ENCODE data around the gene EPB41L2.

The EPB41L2 gene

GRCh38 chr6:131061751-131062119 is 1.3 kb downstream of the EPB41L2 start:
- no peak for DNase-seq (ENCODE audit: low spot score)

- DNase-seq (ENCODE audit: low spot score), result no peak
Observed at GRCh38 chr6:131061041-131061750, 1.8 kb downstream of the EPB41L2 start.

- DNase-seq (ENCODE audit: low spot score), result no peak
Observed at GRCh38 chr6:131060311-131060710, 2.7 kb downstream of the EPB41L2 start.

GRCh38 chr6:131059486-131059885 is 3.6 kb downstream of the EPB41L2 start:
- DNase-seq (ENCODE audit: low spot score), result no peak

GRCh38 chr6:131058236-131058635 is 4.8 kb downstream of the EPB41L2 start:
- no peak for DNase-seq (ENCODE audit: low spot score)

- no peak for DNase-seq (ENCODE audit: low spot score)
Observed at GRCh38 chr6:131054392-131055250, 8.4 kb downstream of the EPB41L2 start.

- DNase-seq (ENCODE audit: low spot score), result no peak
Observed at GRCh38 chr6:131053546-131054240, 9.4 kb downstream of the EPB41L2 start.

- no peak for DNase-seq (ENCODE audit: low spot score)
Observed at GRCh38 chr6:131052181-131052580, 10.9 kb downstream of the EPB41L2 start.

- no peak for DNase-seq (ENCODE audit: low spot score)
Observed at GRCh38 chr6:131051341-131051740, 11.7 kb downstream of the EPB41L2 start.

GRCh38 chr6:131049608-131050007 is 13.4 kb downstream of the EPB41L2 start:
- no peak for DNase-seq (ENCODE audit: low spot score)

- no peak for DNase-seq (ENCODE audit: low spot score)
Observed at GRCh38 chr6:131048933-131049515, 14.0 kb downstream of the EPB41L2 start.

GRCh38 chr6:131048459-131048858 is 14.6 kb downstream of the EPB41L2 start:
- no peak for DNase-seq (ENCODE audit: low spot score)

GRCh38 chr6:131045139-131045538 is 17.9 kb downstream of the EPB41L2 start:
- DNase-seq (ENCODE audit: low spot score), result no peak

GRCh38 chr6:131043902-131044447 is 19.1 kb downstream of the EPB41L2 start:
- no peak for DNase-seq (ENCODE audit: low spot score)

- DNase-seq (ENCODE audit: low spot score), result no peak
Observed at GRCh38 chr6:131042664-131043063, 20.4 kb downstream of the EPB41L2 start.

GRCh38 chr6:131041814-131042213 is 21.2 kb downstream of the EPB41L2 start:
- no peak for DNase-seq (ENCODE audit: low spot score)

GRCh38 chr6:131040866-131041265 is 22.2 kb downstream of the EPB41L2 start:
- DNase-seq (ENCODE audit: low spot score), result no peak

GRCh38 chr6:131039345-131039680 is 23.7 kb downstream of the EPB41L2 start:
- no peak for DNase-seq (ENCODE audit: low spot score)

- no peak for DNase-seq (ENCODE audit: low spot score)
Observed at GRCh38 chr6:131038597-131039344, 24.3 kb downstream of the EPB41L2 start.

GRCh38 chr6:131037194-131037897 is 25.7 kb downstream of the EPB41L2 start:
- no peak for DNase-seq (ENCODE audit: low spot score)

GRCh38 chr6:131036601-131037000 is 26.4 kb downstream of the EPB41L2 start:
- no peak for DNase-seq (ENCODE audit: low spot score)
